Testis (tissue), 2 donors: ENCODE results near the gene KIF5C.

ENCODE experiments used
- CTCF ChIP-seq, 3 experiments: fragments of 450-650 bp in 2 of 3; fragments of 200-600 bp in 1 of 3; sonication (generic) in 1 of 3; IDR thresholded peaks; one replicate each; pipeline ENCODE4 v1.5.1; 2016 to 2019; ENCODE audit warnings: antibody characterized with exemption in 3 of 3, mild to moderate bottlenecking in 2 of 3, moderate library complexity in 1 of 3
- POLR2A ChIP-seq: fragments of 450-650 bp; IDR thresholded peaks from one replicate; pipeline ENCODE4 v1.6.1; 2017; ENCODE audit warnings: antibody characterized with exemption, mild to moderate bottlenecking, moderate library complexity

DNA sequence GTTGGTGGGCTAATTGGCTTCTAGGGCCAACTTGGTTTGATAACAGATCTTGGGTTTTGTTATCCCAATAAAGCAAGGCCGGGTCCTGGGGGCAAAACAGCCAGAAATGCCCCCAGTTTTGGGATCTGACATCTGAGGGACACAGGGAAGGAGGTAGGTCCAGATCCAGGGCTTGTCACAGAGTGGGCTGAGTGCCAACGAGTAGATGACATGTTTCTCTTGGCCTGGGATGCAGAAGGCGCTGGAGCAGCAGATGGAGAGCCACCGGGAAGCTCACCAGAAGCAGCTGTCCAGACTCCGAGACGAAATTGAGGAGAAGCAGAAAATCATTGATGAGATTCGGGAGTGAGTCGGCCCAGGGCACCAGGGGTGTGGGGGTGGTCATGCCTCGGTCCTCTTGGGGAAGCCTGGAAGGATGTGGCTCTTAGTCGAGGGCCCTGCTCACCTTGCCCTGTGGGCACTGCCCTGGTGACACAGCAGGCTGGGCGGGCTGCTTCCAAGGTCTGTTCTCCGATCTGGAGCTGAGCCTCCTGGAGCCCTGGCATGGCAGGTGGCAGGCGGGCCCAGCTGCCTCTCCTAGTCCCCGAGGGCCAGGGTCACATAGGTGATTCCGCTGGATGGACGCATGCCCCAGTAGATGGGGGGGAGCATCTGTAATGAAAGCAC is 123.3 kb downstream of the KIF5C start:
- TF ChIP-seq CTCF (IDR thresholded peaks at IDR 0.05) (no peak), POLR2A (no peak)
